Stimulated activated CD4-positive, alpha-beta T cell treated with anti-CD3 and anti-CD28 coated beads, TNF-alpha, amount 100 ng/mL, for 4 hours (primary cell): ENCODE measurements around the gene AJAP1.
"Not testable (repeated sequence)": the region's sequence is repeated elsewhere in the genome, so short reads cannot be mapped to it uniquely, and the experiment has no call there.

Experiments
- DNase-seq, 3 experiments: peaks; one replicate each; pipeline ENCODE4 v3.0.0-alpha.2; 2020; ENCODE audit warnings: low read depth in 3 of 3

AJAP1 gene

DNA sequence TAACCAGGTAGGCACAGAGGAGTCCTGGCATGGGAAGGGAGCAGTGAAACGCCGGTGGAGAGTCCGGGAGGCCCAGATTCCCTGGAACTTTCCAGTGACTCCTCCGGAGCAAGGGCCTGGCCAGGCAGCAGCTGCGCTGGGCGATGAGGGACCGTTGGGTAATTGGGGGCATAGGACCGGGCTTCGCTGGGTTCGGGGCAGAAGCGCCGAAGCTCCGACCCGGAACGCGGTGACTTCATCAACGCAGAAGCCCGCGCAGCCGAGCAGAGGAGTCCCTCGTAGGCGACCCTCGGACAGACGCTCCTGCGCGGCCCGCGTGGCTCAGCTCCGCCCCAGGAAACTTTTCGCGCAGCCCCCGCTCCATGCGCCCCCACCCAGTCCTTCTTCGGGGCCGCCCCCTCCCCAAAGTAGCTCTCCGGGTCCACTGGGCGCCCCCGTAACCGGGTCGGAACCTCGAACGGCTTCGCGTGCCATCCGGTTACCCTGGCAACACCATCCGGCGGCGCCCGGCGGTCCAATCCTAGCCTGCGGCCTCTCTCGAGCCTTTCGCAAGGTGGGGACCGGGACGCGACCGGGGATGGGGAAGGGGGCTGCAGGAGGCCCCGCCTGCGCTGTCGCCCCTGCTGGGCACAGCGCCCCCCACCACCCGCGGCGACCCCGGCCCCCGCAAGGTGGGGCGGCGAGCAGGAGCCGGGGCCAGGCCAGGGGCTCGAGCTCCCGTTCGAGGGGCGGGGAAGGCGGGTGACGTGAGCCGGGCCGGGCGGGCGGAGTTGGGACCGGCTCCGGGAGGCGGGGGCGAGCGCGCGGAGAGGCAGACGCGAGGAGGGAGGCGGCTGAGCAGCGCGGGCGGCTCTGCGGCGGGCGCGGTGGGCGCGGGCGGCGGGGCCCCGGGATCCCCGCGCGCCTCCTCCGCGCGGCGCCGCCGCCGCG, at the start of gene AJAP1:
Gene AJAP1 (plus strand): TSS at position 814 of the 930 bp plus-strand sequence. CDS start 817 bp downstream, outside the sequence.
- DNase-seq, result no peak

- DNase-seq, result no peak
Measured at GRCh38 chr1:4605158-4605557, 49.3 kb upstream of the AJAP1 start.

- DNase-seq, result no peak
Measured at GRCh38 chr1:4611563-4612341, 42.7 kb upstream of the AJAP1 start.

DNA sequence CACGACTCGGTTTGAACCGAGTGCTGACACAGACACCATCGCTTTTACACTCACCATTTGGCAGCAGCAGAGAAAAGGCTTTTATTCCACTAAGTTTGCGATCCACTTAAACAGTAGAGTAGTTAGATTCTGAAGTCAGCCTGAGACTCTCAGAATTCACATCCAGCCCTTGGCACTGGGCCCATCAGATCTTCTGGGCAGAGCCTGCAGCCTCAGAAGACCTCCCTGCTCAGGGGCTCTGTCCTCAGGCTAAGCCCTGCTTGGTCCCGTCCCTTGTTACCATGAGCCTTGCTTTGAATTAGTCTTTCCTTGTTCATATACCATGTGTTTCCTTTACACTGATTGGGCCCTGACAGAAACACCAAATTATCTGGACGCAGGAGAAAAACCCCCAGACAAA, 41.4 kb upstream of the AJAP1 start:
- no peak for DNase-seq

DNA sequence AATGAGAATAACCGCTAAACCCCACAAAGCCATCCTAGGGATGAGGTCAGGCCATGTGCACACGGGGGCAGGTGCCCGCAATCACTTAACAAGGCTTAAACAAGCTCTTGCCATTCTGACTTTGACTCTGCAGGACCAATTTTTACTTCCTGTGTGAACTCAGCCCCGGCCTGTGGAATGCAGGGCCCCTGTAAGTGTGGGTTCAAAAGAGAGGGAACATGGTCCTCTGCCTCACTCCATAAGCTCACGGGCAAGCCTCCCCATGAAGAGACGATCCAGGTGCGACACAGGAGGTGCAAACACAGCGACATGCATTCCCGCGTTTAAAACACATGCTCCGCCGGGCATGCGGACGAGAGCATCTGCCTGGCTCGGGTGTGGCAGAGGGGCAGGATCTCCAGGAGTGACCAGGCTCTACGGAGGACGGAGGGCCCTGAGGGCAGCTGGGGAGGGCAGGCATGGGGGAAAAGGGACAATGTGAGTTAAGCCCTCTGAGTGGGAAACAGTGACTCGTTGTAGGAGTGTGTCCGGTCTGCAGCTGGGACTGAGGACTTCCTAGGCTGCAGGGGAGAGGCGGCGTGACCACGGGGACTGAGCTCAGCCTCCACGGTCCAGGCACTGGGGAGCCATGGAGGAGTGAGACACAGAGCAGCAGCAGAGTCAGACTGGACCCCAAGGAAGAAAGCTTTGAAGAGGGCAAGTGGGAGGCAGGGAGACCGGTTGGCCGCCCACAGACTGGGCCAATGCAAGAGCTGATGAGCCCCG, 40.6 kb upstream of the AJAP1 start:
- no peak for DNase-seq

DNA sequence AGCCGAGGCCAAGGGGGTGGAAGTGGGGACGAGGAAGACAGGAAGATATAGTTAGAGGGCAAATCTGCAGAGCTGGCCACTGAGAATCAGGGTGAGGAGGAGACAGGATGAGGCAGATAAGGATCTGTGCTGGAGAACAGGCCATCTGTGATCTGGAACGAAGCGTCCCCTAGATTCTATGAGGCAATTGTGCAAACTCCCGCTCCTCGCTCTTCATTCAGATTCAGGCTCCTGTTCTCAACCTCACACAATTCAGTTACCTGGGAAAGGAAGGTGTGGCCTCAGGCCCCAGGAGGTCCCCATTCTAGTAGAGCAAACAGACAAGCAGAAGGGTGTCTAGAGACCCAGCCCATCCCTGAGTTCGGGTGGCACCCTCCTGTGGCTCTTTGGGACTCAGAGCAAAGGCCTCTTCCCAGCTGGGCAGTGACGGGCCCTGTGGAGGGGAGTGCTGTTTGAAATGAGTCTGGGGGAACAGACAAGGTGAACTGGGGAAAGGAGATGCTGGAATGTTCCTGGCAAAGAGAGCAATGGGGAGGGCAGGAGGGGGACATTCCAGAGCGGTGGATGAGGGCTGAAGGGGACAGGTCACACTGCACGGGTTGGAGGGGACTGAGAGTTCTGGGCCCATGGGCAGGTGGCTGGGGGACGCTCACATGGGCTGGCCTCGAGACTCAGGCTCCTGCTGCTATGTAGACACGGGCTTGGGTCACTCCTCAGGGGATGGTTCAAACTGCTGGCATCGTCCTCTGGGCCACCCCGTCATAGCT, 39.9 kb upstream of the AJAP1 start:
- DNase-seq, result no peak

DNA sequence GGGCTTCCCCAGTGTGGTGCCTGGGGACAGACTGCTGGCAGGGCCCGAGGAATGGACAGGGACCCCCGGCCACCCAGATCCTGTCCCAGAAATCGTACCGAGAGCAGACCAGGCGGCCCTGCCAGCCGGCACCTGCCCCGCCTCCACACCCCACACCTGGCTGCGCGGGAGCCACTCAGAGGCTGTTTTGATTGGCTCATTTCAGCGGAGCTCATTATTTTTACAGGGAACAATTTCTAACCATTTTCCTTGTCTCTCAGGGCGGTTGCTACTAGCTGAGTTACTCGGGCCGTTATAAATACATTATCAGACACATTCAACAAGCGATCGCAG, 39.3 kb upstream of the AJAP1 start:
- no peak for DNase-seq

DNA sequence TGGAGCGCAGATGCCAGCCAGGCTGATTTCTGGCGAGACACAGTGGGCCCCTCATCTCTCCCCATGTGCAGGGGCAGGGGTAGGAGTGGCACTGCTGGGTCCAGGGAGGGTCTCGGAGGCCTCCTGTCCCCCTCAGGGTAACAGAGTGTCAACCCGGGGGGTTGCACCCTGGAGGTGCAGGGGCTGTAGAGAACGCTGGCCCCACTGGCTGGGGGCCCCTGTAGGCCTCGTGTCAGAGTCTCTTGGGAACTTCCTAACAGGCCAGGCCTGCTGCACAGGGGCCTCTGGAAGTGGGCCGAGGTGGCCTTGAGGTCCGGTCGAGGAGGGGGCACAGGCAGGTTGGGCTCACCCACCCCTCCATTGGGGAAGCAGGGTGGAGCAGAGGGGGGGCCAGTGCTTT, 38.9 kb upstream of the AJAP1 start:
- no peak for DNase-seq

DNA sequence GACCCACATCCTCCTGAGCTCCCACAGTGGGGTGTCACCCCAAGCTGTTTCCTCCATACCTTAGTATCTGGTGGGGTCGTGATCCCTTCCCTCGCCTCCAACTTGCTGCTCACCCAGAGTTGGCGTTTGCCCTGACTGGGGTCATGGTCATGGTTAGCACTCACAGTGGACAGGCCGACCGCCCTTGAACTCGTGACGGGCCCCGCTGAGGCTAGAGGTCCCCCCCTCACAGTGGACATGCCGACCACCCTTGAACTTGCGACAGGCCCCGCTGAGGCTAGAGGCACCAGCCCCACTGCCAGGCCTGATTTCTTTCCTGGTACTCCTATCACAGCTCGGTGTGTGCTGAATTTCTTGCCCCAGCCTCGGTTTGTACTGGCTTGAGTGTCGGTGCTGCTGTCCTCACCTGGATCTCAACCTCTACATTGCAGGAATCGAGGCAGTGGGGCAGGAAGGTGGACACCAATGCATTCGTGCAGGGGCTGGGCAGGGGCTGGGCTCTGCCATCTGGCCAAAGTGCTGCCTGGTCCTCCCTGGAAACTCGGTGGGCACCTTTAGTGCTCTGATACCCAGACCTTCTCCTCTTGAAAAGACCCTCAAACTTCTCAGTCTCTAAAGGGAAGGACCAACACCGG, 37.5 kb upstream of the AJAP1 start:
- no peak for DNase-seq

- no peak for DNase-seq
Measured at GRCh38 chr1:4617506-4617905, 36.9 kb upstream of the AJAP1 start.

GRCh38 chr1:4618827-4619226, 35.6 kb upstream of the AJAP1 start:
- DNase-seq, result not testable (repeated sequence)

DNA sequence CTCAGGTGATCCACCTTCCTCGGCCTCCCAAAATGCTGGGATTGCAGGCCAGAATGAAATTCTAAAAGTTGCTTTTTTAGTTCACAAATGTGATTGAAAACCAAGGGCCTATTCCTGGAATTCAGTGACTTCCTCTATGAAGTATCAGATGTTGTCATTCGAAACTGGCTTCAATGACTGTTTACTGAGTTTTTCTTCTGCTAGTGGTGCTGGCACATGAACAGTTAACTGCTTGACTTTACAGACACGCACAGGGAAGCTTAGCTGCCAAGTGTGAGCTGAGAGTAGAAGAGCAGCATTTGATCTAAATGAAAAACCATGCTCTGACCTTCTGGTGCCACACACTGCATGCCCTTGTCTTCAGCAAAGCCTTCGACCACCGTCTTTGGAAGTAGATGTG, 32.8 kb upstream of the AJAP1 start:
- DNase-seq, result no peak

DNA sequence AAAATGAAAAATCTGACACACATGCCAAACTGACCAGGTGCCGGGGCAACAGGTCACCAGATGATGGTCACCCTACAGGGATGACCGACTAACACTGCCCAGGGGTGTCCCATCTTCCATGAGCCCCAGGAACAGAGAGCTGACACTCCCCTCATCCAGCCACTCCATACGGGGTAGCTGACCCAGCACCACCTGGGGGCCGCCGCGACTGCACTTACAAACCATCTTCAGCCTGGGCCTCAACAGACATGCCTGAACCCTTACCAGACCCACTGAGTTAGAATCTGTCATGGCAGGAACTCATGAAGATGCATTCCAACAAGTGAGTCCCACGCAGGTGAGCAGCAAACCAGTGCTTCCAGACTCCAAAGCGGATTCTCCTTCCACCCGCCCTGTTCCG, 31.6 kb upstream of the AJAP1 start:
- DNase-seq, result no peak

- DNase-seq, result no peak
Measured at GRCh38 chr1:4624141-4624715, 30.2 kb upstream of the AJAP1 start.

- no peak for DNase-seq
Measured at GRCh38 chr1:4624801-4625200, 29.6 kb upstream of the AJAP1 start.

- no peak for DNase-seq
Measured at GRCh38 chr1:4626061-4626460, 28.3 kb upstream of the AJAP1 start.

- DNase-seq, result no peak
Measured at GRCh38 chr1:4626560-4627319, 27.7 kb upstream of the AJAP1 start.

DNA sequence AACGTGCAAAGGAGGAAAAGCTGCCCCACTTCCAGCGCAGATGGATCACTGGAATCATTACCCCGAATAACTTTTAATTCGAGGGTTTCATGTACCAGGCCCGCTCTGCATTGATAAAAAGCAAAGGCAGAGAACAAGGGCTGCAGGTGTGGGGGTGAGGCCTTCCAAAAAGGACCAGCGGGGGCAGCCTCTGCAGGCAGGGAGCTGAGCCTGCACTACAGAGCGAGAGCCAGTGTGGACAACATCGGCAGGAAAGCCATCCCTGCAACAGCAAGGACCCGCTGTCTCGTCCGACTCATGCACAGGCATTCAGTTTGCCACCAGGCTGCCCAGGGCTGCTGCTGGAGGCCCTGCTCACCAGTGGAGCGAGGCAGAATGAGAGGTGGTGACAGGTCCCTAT, 27.1 kb upstream of the AJAP1 start:
- DNase-seq, result no peak

GRCh38 chr1:4628992-4629391, 25.4 kb upstream of the AJAP1 start:
- no peak for DNase-seq

- DNase-seq, result no peak
Measured at GRCh38 chr1:4630561-4630960, 23.8 kb upstream of the AJAP1 start.
